GM12801 (cell line): ENCODE measurements around the gene RASGRF2.

Experiments
- TF ChIP-seq, protein P1 (sequence below): IDR thresholded peaks from one replicate; pipeline ENCODE4 v1.5.1; 2011; ENCODE audit warnings: control low read depth; ENCODE audit not compliant: insufficient read length; ENCODE audit errors: extremely low read depth

RASGRF2 gene

GRCh38 chr5:81010336-81011169, 50.4 kb downstream of the RASGRF2 start:
- TF ChIP-seq, protein P1, sequence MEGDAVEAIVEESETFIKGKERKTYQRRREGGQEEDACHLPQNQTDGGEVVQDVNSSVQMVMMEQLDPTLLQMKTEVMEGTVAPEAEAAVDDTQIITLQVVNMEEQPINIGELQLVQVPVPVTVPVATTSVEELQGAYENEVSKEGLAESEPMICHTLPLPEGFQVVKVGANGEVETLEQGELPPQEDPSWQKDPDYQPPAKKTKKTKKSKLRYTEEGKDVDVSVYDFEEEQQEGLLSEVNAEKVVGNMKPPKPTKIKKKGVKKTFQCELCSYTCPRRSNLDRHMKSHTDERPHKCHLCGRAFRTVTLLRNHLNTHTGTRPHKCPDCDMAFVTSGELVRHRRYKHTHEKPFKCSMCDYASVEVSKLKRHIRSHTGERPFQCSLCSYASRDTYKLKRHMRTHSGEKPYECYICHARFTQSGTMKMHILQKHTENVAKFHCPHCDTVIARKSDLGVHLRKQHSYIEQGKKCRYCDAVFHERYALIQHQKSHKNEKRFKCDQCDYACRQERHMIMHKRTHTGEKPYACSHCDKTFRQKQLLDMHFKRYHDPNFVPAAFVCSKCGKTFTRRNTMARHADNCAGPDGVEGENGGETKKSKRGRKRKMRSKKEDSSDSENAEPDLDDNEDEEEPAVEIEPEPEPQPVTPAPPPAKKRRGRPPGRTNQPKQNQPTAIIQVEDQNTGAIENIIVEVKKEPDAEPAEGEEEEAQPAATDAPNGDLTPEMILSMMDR = no peak

DNA sequence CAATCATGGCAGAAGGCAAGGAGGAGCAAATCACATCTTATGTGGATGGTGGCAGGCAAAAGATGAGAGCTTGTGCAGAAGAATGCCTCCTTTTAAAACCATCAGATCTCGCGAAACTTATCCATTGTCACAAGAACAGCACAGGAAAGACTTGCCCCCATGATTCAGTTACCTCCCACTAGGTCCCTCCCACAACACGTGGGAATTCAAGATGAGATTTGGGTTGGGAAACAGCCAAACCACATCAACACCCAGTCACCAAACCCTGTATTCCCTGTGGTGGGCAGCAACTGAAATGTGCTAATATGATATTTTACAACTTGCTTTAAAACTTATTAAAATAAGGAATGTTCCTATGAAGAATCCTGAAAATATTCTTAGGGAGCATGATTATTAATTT, 54.2 kb downstream of the RASGRF2 start:
- TF ChIP-seq, protein P1 = no peak

- TF ChIP-seq, protein P1 = no peak
Observed at GRCh38 chr5:81016116-81016515, 56.0 kb downstream of the RASGRF2 start.

- TF ChIP-seq, protein P1 = no peak
Observed at GRCh38 chr5:81017320-81017719, 57.2 kb downstream of the RASGRF2 start.

DNA sequence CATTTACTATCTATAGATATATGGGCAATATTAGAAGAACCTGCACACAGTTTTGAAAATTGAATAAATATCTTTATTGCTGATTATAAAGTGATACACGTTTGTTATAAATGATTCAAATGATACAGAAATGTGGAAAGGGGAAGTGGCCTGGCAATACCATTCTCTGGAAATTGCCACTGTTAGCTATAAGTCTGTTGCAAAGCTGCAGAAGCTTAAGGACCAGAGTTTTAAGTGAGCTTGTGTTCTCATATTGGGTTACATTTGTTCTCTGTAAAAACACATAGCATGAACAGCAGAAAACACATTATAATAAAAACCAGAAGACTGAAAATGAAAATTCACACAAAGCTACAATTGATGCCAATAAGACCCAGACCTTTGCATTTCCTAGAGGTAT, 59.6 kb downstream of the RASGRF2 start:
- TF ChIP-seq, protein P1 = no peak

DNA sequence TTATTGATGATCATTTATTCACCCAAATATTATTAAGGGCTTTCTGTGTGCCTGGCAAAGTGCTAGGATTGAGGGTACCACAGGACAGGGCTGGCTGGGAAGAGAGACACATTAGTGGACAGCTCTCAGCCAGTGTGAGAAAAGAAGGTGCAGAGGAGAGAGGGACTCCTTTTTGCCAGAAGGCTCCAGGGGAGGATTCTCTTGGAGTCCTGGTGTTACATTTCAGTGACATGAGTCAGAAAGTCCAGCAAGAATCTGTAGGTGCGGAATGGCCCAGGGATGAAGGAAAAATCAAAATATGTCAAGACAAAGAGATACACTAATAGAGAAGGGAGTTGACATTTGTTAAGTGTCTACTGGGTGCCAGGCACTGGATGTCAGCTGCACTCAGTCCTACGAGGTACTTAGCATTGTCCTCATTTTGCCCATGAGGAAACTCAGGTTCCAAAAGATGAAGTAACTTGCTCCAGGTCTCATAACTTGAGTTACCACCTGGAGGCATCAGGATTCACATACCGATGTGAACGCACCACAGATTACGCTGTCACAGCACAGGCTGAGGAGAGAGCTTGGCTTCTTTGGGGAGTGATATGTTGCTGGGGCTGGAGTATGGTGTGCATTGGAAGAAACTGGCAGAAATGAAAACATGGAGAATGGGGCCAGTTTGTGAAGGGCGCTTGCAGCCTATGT, 60.5 kb downstream of the RASGRF2 start:
- TF ChIP-seq, protein P1 = no peak

DNA sequence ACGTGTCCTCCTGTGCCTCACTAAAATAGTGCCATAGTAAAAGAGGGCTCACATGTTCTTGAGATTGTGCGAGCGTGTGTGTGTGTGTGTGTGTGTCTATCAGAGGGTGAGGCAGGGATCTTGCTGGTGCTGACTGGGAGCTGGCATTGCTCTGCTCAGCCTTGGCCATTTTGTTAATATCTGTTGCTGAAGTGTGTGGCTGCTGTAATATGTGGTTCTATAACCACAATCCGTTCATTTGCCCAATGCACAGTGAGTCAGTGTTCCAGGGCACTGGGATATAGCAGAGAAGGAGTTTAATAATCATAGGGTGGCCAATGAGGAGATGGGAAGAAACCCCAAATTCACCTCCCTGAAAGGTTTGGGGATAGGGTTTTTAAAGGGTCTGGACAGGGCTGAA, 61.3 kb downstream of the RASGRF2 start:
- TF ChIP-seq, protein P1 = no peak
